ENCODE measurements around the gene HSPG2.

GRCh38 chr1:21942464-21942863 is 5.4 kb upstream of the HSPG2 start:
- no peak for TF ChIP-seq HMGA1 (CRISPR knock-in tag; conservative IDR thresholded peaks at IDR 0.05)
- TF ChIP-seq FIP1L1 (IDR thresholded peaks at IDR 0.05; ENCODE audit: borderline replicate concordance, insufficient read depth, low read depth, low read length): no peak
- no peak for TF ChIP-seq ARNT (IDR thresholded peaks at IDR 0.05)
- no peak for TF ChIP-seq ZNF660 (CRISPR knock-in tag; IDR thresholded peaks at IDR 0.05; ENCODE audit: borderline replicate concordance, low read depth)
- no peak for TF ChIP-seq E2F1 (CRISPR knock-in tag; IDR thresholded peaks at IDR 0.05)
- no peak for TF ChIP-seq ZNF24 (IDR thresholded peaks at IDR 0.05)
- no peak for TF ChIP-seq ZEB1 (IDR thresholded peaks at IDR 0.05; ENCODE audit: insufficient replicate concordance, low read depth)
- TF ChIP-seq HCFC1 (IDR thresholded peaks at IDR 0.05; ENCODE audit: low read depth, low read length): no peak
